ENCODE measurements around the gene FPR2.

The FPR2 gene

DNA sequence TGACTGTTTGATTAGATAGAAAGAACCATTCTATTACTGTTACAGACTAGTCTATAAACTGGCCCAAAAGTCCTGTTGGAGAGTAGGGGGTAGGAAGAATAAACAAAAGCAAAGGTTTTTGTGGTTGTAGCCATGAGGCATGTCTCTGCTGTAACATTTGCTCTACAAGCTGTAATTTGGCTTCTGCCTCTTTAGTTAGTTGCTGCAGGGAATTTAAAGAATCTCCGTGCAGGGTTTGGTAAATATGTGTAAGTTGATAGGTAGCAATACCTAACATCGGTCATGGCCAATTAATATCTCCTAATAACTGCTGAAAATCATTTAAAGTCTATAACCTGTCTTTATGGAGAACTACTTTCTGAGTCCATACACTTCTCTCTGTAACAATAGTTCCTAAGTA is 46.9 kb downstream of the FPR2 start:
- DNase-seq, result no peak

GRCh38 chr19:51808333-51808986 is 47.5 kb downstream of the FPR2 start:
- no peak for DNase-seq

DNA sequence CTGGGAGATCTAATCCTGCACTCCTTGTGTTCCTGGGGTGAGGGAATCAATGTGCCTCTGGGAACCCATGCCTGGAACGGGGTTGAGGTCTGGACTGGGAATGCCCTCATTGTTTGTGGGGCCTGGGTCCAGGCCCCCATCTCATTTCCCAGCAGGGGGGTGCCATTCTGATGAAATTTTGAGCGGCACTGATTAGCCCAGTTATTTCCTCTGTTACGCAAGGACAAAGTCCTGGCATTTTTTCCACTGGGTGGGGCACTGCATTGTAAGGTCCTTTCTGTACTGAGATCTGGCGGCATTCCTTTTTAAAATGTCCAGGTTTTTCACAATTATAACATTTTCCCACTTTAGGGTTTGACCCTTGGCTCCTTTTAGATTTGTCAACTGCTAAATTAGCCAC is 48.8 kb downstream of the FPR2 start:
- DNase-seq, result no peak

GRCh38 chr19:51810223-51810622 is 49.2 kb downstream of the FPR2 start:
- no peak for DNase-seq

DNA sequence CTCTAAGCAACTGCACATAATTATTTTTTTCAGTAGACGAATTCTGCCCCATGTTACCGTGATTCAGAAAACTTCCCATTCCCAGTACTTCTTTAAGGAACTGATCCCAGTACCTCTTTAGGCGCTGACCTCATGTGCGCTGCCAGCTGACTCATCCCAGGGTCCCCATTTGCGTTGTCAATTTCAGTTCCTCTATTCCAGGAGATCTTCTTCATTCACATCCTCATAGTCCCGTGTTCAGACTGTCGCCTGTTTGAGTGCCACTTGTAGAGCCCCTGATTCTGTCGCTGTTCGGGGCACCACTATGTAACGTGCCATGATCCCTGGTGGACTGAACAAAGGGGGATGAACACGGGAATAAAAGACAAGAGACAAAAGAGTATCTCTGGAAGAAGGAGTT is 50.4 kb downstream of the FPR2 start:
- no peak for DNase-seq

DNA sequence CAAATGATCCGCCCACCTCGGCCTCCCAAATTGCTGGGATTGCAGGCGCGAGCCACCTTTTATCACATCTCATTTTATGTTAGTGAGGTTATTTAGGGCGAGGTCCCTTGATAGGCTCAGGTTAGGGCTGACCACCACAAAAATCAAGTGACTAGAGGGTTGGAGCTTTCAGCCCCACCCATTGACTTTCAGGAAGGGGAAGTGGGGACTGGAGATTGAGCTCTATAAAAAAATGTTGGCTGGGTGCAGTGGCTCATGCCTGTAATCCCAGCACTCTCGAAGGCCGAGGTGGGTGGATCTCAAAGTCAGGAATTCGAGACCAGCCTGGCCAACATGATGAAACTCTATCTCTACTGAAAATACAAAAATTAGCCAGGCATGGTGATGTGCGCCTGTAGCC is 54.1 kb downstream of the FPR2 start:
- no peak for DNase-seq

DNA sequence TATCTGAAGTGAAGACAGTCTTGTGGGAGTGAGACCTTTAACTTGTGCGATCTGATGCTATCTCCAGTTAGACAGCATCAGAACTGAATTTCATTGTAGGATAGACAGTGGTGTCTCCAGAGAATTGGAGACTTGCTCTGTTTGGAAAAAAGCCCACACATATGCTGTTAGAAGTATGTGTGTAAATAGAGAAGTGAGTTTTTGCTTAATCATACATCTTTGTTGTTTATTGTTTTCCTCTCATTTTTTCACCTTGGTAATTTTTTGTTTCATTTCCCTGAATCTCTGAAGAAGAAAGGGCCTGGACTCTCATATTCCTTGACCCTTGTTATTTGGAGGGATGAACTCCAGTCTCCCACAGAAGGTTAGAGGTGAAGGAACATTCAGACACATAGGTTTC is 55.7 kb downstream of the FPR2 start:
- no peak for DNase-seq

- no peak for DNase-seq
Measured at GRCh38 chr19:51820011-51820410, 59.0 kb downstream of the FPR2 start.

All from NCI-H1436 (cell line).